ENCODE data around the gene VILL. TPM values are rescaled to one million over a fixed set of nuclear protein-coding genes. Genes with fewer than 3 reads are reported as not detected.

VILL gene
- polyA plus RNA-seq, 2 of the 4 experiments (the other 2 are of a cell fraction), result 0.05 to 0.22 TPM

- Histone ChIP-seq H3K4me3 (no peak overlapping the region), H3K4me1 (peaks cover 11% of the 10 kb centered on the region), H3K4me2 (no peak overlapping the region), H3K9me3 (no peaks in the 10 kb centered on the region), H3K27ac (no peak overlapping the region)
- ChIA-PET POLR2A (interaction anchor here (1.0 kb wide), 1 partner anchor 142 kb away, joined by 3 read pairs; no protein-coding TSS in a partner anchor), CTCF (interaction anchor here (0.6 to 3.4 kb wide), 26 partner anchors 8 to 349 kb away, joined by 3 to 28 read pairs (median 4); partner anchors contain the start of gene XYLB)
- WGBS (ENCODE audit: missing lambda C conversion rate), result 86% methylated on average over 9 of the region's 10 CpGs
- DNase-seq (ENCODE audit: low read depth in 1 of 2, low spot score in 1 of 2) (no peak), FAIRE-seq (no peak), ATAC-seq (no peak)
- no peak for TF ChIP-seq MYC (IDR thresholded peaks at IDR 0.05; ENCODE audit: borderline replicate concordance, low read length)
- TF ChIP-seq BCL3 (IDR thresholded peaks at IDR 0.05), result no peak
- no peak for TF ChIP-seq HOXB13 (CRISPR knock-in tag; IDR thresholded peaks at IDR 0.05; ENCODE audit: low read depth)
- TF ChIP-seq FOSL2 (IDR thresholded peaks at IDR 0.05), result no peak
- no peak for TF ChIP-seq FOSL2 (CRISPR knock-in tag; IDR thresholded peaks at IDR 0.05)
- no peak for TF ChIP-seq HOXB5 (CRISPR knock-in tag; IDR thresholded peaks at IDR 0.05)
- TF ChIP-seq HOXA7 (CRISPR knock-in tag; IDR thresholded peaks at IDR 0.05), result no peak
- no peak for TF ChIP-seq RARB (CRISPR knock-in tag; IDR thresholded peaks at IDR 0.05)
- no peak for TF ChIP-seq ZFP36 (IDR thresholded peaks at IDR 0.05; ENCODE audit: borderline replicate concordance, partially characterized antibody)
- TF ChIP-seq CBX8 (IDR thresholded peaks at IDR 0.05), result no peak
- TF ChIP-seq HDAC2 (IDR thresholded peaks at IDR 0.05), result no peak
- TF ChIP-seq EHMT2 (IDR thresholded peaks at IDR 0.05; ENCODE audit: low read depth), result no peak
- TF ChIP-seq CEBPB (IDR thresholded peaks at IDR 0.05), result no peak
- TF ChIP-seq GATA3 (IDR thresholded peaks at IDR 0.05; ENCODE audit: borderline replicate concordance), result no peak
- TF ChIP-seq ELK1 (IDR thresholded peaks at IDR 0.05; ENCODE audit: low read depth, low read length), result no peak
- TF ChIP-seq FOSB (CRISPR knock-in tag; IDR thresholded peaks at IDR 0.05), result no peak
- TF ChIP-seq MAX (IDR thresholded peaks at IDR 0.05), result no peak
- no peak for TF ChIP-seq JUN (IDR thresholded peaks at IDR 0.05)
- TF ChIP-seq MAFK (IDR thresholded peaks at IDR 0.05; ENCODE audit: partially characterized antibody), result no peak
- no peak for TF ChIP-seq NR3C1 (IDR thresholded peaks at IDR 0.05)
- no peak for TF ChIP-seq REST (IDR thresholded peaks at IDR 0.05)
These were observed 6.8 kb downstream of the VILL start for GRCh38 chr3:37997342-37997741.

GRCh38 chr3:37997791-37998370 lies 7.3 kb downstream of the VILL start:
- Histone ChIP-seq H3K4me2 (peak overlapping the region; percentile 91), H3K4me1 (peaks cover 11% of the 10 kb centered on the region), H3K4me3 (no peak overlapping the region), H3K9me3 (no peaks in the 10 kb centered on the region), H3K27ac (peak overlapping the region in 1 of 2 experiments; percentile 81; a peak in 4 of 6 replicates)
- DNase-seq (ENCODE audit: low read depth in 1 of 2, low spot score in 1 of 2) (no peak), ATAC-seq (no peak; a peak in 1 of 6 replicates), FAIRE-seq (no peak)
- ChIA-PET POLR2A (no interaction called here), CTCF (interaction anchor here (0.8 to 3.4 kb wide), 13 partner anchors 9 to 349 kb away, joined by 3 to 28 read pairs (median 5); partner anchors contain the start of gene XYLB)
- 68% methylated on average over 3 of the region's 6 CpGs for WGBS (ENCODE audit: missing lambda C conversion rate)
- no peak for TF ChIP-seq KDM5A (IDR thresholded peaks at IDR 0.05)
- TF ChIP-seq JUN (IDR thresholded peaks at IDR 0.05), result no peak
- TF ChIP-seq HMGXB4 (CRISPR knock-in tag; IDR thresholded peaks at IDR 0.05; ENCODE audit: borderline replicate concordance), result no peak
- TF ChIP-seq MAX (IDR thresholded peaks at IDR 0.05), result no peak
- TF ChIP-seq ZFP36 (IDR thresholded peaks at IDR 0.05; ENCODE audit: borderline replicate concordance, partially characterized antibody), result no peak
- no peak for TF ChIP-seq E2F6 (IDR thresholded peaks at IDR 0.05; ENCODE audit: borderline replicate concordance, low read depth)
- no peak for TF ChIP-seq CHD4 (IDR thresholded peaks at IDR 0.05; ENCODE audit: borderline replicate concordance)
- TF ChIP-seq ZC3H11A (IDR thresholded peaks at IDR 0.05), result no peak
- no peak for TF ChIP-seq RAD21 (conservative IDR thresholded peaks at IDR 0.05 in 1 of 2, IDR thresholded peaks at IDR 0.05 in 1 of 2)
- no peak for TF ChIP-seq NPAS2 (CRISPR knock-in tag; IDR thresholded peaks at IDR 0.05; ENCODE audit: borderline replicate concordance)
- TF ChIP-seq CBX2 (IDR thresholded peaks at IDR 0.05; ENCODE audit: borderline replicate concordance, low read depth), result no peak
